GM18526 (cell line): ENCODE results near the gene RPL39L.

ENCODE experiments used
- POLR2A ChIP-seq: IDR thresholded peaks from 3 replicates; pipeline ENCODE4 v1.6.1; 2011; ENCODE audit not compliant: insufficient read length; ENCODE audit errors: extremely low read depth

The RPL39L gene

DNA sequence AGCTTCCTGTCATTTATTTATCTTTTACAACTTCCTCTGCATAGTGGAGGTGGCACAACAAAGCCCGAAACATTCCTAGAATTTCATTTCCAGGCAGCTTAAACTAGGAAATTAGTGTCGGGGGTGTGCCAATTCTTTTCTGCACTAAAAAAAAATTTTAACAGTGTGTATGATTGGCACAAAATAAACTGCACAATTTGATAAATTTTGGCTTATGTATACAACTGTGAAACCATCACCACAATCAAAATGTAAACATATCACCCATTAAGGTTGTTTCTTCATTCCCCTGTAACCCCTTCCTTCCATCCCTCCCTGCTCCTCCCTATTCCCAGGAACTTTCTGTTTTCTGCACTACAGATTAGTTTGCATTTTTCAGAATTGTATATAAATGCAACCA lies 54.7 kb downstream of the RPL39L start:
- TF ChIP-seq POLR2A: no peak

DNA sequence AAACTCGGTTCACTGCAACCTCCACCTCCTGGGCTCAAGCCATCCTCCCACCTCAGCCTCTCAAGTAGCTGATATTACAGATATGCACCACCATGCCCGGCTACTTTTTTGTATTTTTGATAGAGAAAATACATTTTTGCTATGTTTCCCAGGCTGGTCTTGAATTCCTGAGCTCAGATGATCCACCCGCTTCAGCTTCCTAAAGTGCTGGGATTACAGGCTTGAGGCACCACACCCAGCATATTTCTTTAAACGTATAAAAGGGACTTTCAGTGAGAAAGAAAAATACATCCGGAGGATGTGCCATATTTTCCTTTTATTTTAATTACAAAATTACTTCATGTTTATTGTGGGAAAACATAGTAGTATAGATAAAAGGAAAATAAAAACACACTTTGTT lies 55.2 kb downstream of the RPL39L start:
- no peak for TF ChIP-seq POLR2A

DNA sequence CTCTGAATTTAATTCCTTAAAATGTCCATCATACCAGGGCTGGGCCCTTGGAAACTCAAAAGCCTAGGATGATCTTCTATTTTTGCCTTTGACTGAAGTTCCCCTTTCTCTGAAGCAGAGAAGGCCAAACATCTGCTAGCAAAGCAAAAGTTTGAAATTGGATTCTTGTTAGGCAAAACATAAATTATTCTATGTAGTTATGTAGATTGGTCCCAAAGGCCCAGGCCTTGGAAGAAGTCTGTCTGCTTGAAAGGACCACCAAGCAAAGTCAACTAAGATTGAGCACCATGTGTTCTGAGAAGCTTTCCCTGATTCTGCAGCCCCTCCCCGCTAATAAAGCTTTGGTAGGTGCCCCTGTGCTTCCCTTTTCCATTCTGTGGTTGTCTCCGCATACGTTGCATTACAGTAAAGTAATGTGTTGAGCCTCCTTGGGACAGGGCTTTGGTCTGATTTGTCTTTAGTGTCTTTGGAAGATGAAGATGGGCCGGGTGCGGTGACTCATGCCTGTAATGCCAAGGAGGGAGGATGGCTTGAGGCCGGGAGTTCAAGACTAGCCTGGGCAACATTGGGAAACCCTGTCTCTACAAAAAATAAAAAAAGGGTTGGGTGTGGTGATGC lies 56.4 kb downstream of the RPL39L start:
- TF ChIP-seq POLR2A: no peak

DNA sequence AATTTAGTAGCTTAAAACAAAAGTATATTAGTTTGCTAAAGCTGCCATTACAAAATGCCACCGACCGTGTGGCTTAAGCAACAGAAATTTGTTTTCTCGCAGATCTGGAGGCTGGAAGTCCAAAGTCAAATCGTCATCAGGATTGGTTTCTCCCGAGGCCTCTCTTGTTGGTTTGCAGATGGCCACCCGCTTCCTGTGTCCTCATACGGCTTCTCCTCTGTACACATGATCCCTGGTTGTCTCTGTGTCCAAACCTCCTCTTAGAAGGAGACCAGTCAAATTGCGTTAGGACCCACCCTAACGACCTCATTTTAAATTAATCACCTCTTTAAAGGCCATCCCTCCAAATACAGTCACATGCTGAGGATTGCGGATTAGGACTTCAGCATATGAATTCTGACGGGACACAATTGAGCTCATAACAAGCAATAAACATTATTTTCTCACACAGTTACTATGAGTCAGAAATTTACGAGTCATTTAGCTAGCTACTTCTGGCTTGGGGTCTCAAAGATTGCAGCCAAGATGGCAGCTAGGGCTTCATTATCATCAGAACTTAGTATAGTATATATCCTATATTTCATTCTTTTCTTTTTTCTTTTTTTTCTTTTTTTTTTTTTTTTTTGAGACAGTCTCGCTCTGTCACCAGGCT lies 58.4 kb downstream of the RPL39L start:
- no peak for TF ChIP-seq POLR2A

DNA sequence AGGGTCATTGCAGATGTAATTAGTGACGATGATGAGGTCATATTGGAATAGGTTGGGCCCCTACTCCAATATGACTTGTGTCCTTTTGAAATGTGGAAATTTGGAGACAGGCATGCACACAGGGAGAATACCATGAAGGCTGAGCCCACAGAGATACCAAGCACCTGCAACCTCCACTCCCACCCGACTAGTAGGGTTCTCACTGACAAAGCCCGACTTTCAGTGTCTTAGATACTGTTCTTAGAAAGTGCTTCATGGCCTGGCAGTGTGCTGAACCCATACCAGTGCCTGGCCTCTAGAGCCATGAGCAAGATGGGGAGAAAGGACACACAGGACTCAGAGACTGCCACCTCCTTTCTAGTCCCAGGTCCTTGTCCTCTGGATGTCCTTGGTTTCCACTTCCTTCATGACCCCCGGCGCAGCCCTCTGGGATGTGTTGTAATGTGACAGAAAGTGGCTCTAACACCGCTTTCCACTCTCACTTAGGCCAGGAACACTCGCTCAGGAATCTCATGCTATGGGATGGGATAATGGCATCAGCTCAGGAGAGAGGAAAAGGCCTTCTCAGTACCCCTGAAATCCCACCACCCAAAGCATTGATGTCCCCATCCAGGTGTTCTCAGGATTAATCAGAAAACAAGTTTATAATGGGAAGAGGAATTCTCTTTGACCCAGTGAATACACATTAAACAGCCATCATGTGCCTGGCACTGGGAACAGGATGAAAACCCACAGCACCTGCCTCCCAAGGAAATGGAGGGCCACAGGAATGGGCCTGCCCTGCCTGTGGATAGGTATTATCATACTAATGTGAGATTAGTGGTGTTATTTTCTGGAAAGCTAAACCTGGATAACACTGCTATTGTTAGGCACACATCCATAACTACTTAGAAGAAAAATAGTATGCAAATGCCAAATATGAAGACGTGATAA lies 59.9 kb downstream of the RPL39L start:
- TF ChIP-seq POLR2A: no peak

DNA sequence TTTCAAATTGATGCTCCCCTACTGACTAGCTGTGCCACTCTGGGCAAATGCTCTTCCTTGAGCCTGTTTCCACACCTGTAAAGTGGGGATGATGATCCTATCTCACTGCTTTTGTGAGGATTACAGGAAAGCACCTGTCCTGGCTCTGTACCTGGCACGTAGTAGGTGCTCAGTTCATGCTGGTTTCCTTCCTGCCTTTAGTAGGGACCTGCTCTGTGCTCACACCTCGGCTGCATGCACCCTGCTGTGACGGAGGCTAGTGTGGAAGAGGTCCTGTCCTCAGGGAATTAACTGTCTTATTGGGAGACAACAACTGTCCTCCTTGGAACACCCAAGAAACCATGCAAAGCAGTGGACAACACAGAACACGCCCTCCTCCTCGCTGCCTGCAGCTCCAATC lies 61.8 kb downstream of the RPL39L start:
- no peak for TF ChIP-seq POLR2A

DNA sequence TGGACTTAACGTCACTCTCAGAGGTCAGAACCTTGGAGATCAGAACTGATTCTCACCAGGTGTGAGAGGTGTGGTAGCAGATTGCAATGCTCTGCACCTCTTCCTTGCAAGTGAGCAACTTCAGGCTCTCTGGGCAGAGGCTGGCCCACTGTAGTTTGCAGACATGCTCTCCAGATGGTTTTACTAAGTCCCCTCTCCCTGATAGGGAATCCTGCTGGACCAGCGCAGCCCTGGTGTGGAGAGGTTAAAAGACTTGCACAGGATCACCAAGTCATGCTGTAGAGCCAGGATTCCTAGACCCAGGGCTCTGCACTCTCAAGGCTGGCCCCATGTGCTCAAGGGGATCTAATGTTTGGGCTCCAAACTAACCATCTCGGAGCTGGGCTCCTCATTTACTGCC lies 62.2 kb downstream of the RPL39L start:
- TF ChIP-seq POLR2A: no peak

DNA sequence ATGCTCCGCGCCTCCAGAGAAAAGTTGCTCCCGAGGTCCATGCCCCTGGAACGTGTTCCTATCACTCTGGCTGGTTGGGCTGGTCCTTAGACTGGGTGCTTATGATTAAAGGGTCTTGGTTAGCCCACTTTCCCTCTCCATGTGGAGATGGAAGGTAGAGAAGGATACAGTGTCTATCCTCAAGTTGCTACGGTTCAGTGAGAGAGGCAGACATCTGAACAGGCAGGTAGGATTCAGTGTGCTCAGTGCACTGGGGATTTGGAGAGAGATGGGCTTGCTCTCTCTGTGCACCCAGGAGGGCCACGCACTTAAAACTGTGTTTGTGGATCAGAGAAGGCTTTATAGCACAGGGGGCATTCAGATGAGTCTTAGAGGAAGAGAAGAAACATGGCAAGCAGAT lies 63.0 kb downstream of the RPL39L start:
- no peak for TF ChIP-seq POLR2A

DNA sequence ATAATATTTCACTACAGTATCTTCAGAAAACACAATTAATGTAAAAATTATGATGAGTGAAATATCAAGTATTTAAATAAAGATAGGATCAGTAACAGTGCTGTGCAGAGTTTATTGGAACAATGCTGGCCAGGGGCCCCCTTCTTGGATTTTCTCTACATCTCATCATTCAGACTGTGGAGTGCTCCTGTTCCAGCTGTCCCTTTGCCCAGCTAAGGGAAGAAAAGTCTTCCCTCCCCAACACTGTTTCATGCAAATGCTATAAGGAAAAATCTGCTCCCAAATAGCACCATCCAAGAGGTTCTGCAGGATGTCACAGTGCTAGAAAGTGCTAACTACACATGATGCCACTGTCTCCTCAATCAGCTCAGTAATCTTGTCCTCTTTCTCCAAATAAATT lies 64.5 kb downstream of the RPL39L start:
- TF ChIP-seq POLR2A: no peak

DNA sequence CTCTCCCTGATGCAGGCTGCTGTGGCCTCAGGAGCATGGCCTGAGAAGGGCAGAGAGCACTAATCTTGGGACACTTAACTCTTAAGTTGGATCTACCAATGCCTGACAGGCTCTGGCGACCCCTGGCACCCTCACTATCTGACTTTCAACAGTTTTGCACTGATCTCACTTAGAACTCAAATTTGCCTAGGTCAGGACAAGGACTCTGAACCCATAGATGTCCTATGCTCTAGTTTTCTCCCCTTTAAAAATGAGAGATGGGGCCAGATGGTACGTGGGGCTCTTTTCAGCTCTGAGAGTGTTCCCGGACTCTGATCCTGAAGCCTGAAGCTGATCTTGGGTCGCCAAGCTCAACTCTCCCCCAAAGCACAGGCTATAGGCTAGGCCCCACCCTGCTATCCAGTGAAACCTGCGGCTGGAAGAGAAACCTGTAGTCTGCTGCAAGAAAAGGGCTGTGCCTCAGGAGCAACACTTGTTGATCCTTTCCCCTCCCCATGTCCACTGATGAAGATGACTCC lies 65.7 kb downstream of the RPL39L start:
- no peak for TF ChIP-seq POLR2A

DNA sequence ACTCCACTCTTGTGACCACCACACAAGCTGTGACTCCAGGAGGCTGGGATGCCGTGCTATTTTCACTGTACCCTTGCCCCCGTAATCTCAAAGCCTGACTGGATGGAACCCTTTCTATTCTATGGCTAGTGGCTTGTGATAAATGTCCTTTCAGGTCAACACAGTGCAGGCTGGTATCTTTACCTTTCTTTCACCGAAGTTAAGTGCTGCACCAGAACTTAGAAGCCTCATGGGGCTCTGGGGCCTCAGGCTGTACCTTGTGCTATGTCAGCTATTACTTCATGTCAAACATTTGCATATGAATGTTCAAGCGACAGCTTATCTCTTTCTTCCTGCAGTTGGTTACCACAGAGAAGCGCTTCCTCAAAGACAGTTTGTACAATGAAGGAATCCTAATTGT lies 66.8 kb downstream of the RPL39L start:
- no peak for TF ChIP-seq POLR2A

DNA sequence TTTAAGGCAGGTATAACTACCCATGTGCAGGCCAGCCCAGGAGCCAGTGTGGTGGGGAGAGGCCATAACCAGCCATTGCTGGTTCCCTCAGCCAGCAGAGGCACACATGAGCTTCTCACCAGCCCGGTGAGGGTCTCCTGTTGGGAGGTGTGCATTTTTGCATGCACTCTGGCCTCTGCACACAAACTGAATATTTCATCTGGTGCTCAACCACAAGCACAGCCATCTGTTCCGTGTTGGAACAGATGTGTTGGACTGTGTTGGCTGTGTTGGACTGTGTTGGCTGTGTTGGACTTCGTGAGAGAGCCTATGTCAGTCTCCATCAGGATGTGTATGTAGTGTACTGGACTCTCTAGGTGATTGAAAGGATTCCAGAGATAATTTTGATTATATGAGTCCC lies 67.2 kb downstream of the RPL39L start:
- TF ChIP-seq POLR2A: no peak
